PFSK-1 (cell line): ENCODE measurements around the gene USP30.

Experiments used
- FOXP2 ChIP-seq: optimal IDR thresholded peaks from 2 replicates; pipeline ENCODE3; 2011; ENCODE audit warnings: borderline replicate concordance, control low read depth, inconsistent platforms; ENCODE audit not compliant: insufficient read depth; ENCODE audit errors: extremely low read length, extremely low read depth
- POLR2AphosphoS5 ChIP-seq: IDR thresholded peaks from 2 replicates; pipeline ENCODE4 v1.6.1; 2012; ENCODE audit warnings: low read depth, mild to moderate bottlenecking, control low read depth, low read length, moderate library complexity
- REST ChIP-seq, 2 experiments: IDR thresholded peaks; 2 replicates each; pipeline versions ENCODE4 v1.6.1 to v1.8.0; 2011 to 2012; ENCODE audit warnings: low read depth in 2 of 2, low read length in 2 of 2, control low read depth in 1 of 2, inconsistent platforms in 1 of 2, mild to moderate bottlenecking in 1 of 2, moderate library complexity in 1 of 2; ENCODE audit not compliant: insufficient read depth in 1 of 2
- SIN3A ChIP-seq: IDR thresholded peaks from 2 replicates; pipeline ENCODE4 v1.6.1; 2012; ENCODE audit warnings: mild to moderate bottlenecking, low read length, moderate library complexity, borderline replicate concordance; ENCODE audit not compliant: insufficient read depth
- TAF1 ChIP-seq: IDR thresholded peaks from 2 replicates; pipeline ENCODE4 v1.6.1; 2012; ENCODE audit warnings: low read length, control low read depth, borderline replicate concordance; ENCODE audit not compliant: insufficient read depth

- TF ChIP-seq REST (IDR thresholded peaks at IDR 0.05; ENCODE audit: insufficient read depth in 1 of 2, low read depth in 2 of 2, low read length in 2 of 2): no peak
- no peak for TF ChIP-seq POLR2AphosphoS5
- TF ChIP-seq SIN3A: no peak
- TF ChIP-seq TAF1: no peak
- no peak for TF ChIP-seq FOXP2
These were observed 36.4 kb upstream of the USP30 start for GRCh38 chr12:109016016-109016415.
